ENCODE results near the gene TRIM68. TPM values are rescaled to one million over a fixed set of nuclear protein-coding genes. Genes with fewer than 3 reads are reported as not detected.

Gene TRIM68
- total RNA-seq, 2 donors from 2014 or later: 11.3 to 13.8 TPM

GRCh38 chr11:4551346-4551979 is 56.6 kb downstream of the TRIM68 start:
- Mint-ChIP-seq H3K27me3 (ENCODE audit: insufficient read depth) (peaks cover 9% of the 10 kb centered on the region), H3K4me1 (no peaks in the 10 kb centered on the region), H3K27ac (no peak overlapping the region), H3K36me3 (ENCODE audit: low read depth) (no peaks in the 10 kb centered on the region), H3K4me3 (no peak overlapping the region), H3K9me3 (peaks cover 12% of the 10 kb centered on the region)
- peak; percentile 50 for DNase-seq
- WGBS, 2 experiments (ENCODE audit: insufficient coverage in 1 of 2, insufficient read length in 1 of 2): 71 to 86% methylated on average over 6 to 8 of the region's 8 CpGs
- H3K9ac ChIP-seq (ENCODE audit: extremely low read depth, low read length, poor library complexity, severe bottlenecking): no peak overlapping the region
- no peak overlapping the region for H3K27ac ChIP-seq (ENCODE audit: low read depth, low read length)
- TF ChIP-seq CTCF (conservative IDR thresholded peaks at IDR 0.05): peak; percentile 72
- no peak overlapping the region for H3K4me3 ChIP-seq (ENCODE audit: low read length)
- no peaks in the 10 kb centered on the region for H3K4me1 ChIP-seq (ENCODE audit: control insufficient read depth, insufficient read depth, low read length)
- no peaks in the 10 kb centered on the region for H3K36me3 ChIP-seq (ENCODE audit: control insufficient read depth, insufficient read depth, low read length)
- no peaks in the 10 kb centered on the region for H3K27me3 ChIP-seq (ENCODE audit: control insufficient read depth, insufficient read depth, low read length, poor library complexity, severe bottlenecking)
- no peaks in the 10 kb centered on the region for H3K9me3 ChIP-seq (ENCODE audit: control insufficient read depth, low read length)

Other genes with a start within 250 kb of the TRIM68 start
- gene OR52B4, start 239.8 kb downstream of the TRIM68 start, total RNA-seq: not detected
- gene TRIM21, start 214.5 kb downstream of the TRIM68 start, total RNA-seq: 1 to 10 TPM; 9.8 to 10.0 TPM
- gene OR52K2, start 158.9 kb downstream of the TRIM68 start, total RNA-seq: not detected
- not detected for gene OR52K1, start 125.6 kb downstream of the TRIM68 start, total RNA-seq
- not detected for gene OR52M1, start 63.0 kb downstream of the TRIM68 start, total RNA-seq
- not detected for gene OR52I2, start 26.5 kb downstream of the TRIM68 start, total RNA-seq
- not detected for gene OR52I1, start 14.2 kb downstream of the TRIM68 start, total RNA-seq
- not detected for gene OR51D1, start 29.2 kb upstream of the TRIM68 start, total RNA-seq
- not detected for gene OR51E1, start 35.8 kb upstream of the TRIM68 start, total RNA-seq
- gene OR51E2, start 89.6 kb upstream of the TRIM68 start, total RNA-seq: not detected
- gene MMP26, start 96.6 kb upstream of the TRIM68 start, total RNA-seq: not detected
- gene OR51F1, start 161.7 kb upstream of the TRIM68 start, total RNA-seq: not detected
- gene OR52R1, start 196.1 kb upstream of the TRIM68 start, total RNA-seq: not detected
- not detected for gene OR51F2, start 213.1 kb upstream of the TRIM68 start, total RNA-seq
- not detected for gene OR51S1, start 241.0 kb upstream of the TRIM68 start, total RNA-seq